ENCODE data around the gene LILRA1. TPM values are rescaled to one million over a fixed set of nuclear protein-coding genes. Genes with fewer than 3 reads are reported as not detected.

LILRA1 gene
- total and polyA plus RNA-seq, 2 donors (not counting 1 experiment from before 2014, with no cell fraction given), result 1.5 TPM; not detected in 1

Small RNA genes within 50 kb of the gene (small RNA-seq; reads per million reads assigned to genes)
- gene AC245036.2 (ENCODE audit: insufficient read length, low read depth, low replicate concordance), result not detected
- gene AC245036.3 (ENCODE audit: insufficient read length, low read depth, low replicate concordance), result not detected
- gene MIR8061 (ENCODE audit: insufficient read length, low read depth, low replicate concordance), result not detected

Other genes starting within 250 kb of the LILRA1 start
- 40.2 and 41.5 TPM in 2 replicates for gene LAIR1, start 228.7 kb upstream of the LILRA1 start, total RNA-seq
- 173 and 191 TPM in 2 replicates for gene LAIR1, start 228.7 kb upstream of the LILRA1 start, polyA plus RNA-seq
- not detected in 2 replicates for gene TTYH1, start 178.2 kb upstream of the LILRA1 start, total RNA-seq
- not detected in 2 replicates for gene TTYH1, start 178.2 kb upstream of the LILRA1 start, polyA plus RNA-seq
- gene LENG8, start 144.4 kb upstream of the LILRA1 start, total RNA-seq, result 668 and 687 TPM in 2 replicates
- gene LENG8, start 144.4 kb upstream of the LILRA1 start, polyA plus RNA-seq, result 372 and 753 TPM in 2 replicates
- 6.6 and 6.9 TPM in 2 replicates for gene LENG9, start 129.9 kb upstream of the LILRA1 start, total RNA-seq
- gene LENG9, start 129.9 kb upstream of the LILRA1 start, polyA plus RNA-seq, result 2.9 and 4.6 TPM in 2 replicates
- gene CDC42EP5, start 120.3 kb upstream of the LILRA1 start, total RNA-seq, result not detected in 2 replicates
- not detected in 2 replicates for gene CDC42EP5, start 120.3 kb upstream of the LILRA1 start, polyA plus RNA-seq
- not detected in 2 replicates for gene LAIR2, start 90.8 kb upstream of the LILRA1 start, total RNA-seq
- gene LAIR2, start 90.8 kb upstream of the LILRA1 start, polyA plus RNA-seq, result 2.2 TPM in 1 of 2 replicates, not detected in the other
- 0.25 TPM in 1 of 2 replicates, not detected in the other for gene LILRA2, start 19.8 kb upstream of the LILRA1 start, total RNA-seq
- 1.6 and 2.8 TPM in 2 replicates for gene LILRA2, start 19.8 kb upstream of the LILRA1 start, polyA plus RNA-seq
- 136 and 138 TPM in 2 replicates for gene LILRB1, start 36.9 kb downstream of the LILRA1 start, total RNA-seq
- 170 and 172 TPM in 2 replicates for gene LILRB1, start 36.9 kb downstream of the LILRA1 start, polyA plus RNA-seq
- gene LILRB4, start 69.4 kb downstream of the LILRA1 start, total RNA-seq, result 0.61 and 1.1 TPM in 2 replicates
- 1.2 and 2.8 TPM in 2 replicates for gene LILRB4, start 69.4 kb downstream of the LILRA1 start, polyA plus RNA-seq
- gene KIR3DL3, start 130.8 kb downstream of the LILRA1 start, total RNA-seq, result not detected in 2 replicates
- gene KIR3DL3, start 130.8 kb downstream of the LILRA1 start, polyA plus RNA-seq, result not detected in 2 replicates
- gene KIR2DL3, start 144.9 kb downstream of the LILRA1 start, total RNA-seq, result not detected in 2 replicates
- 0.07 TPM in 1 of 2 replicates, not detected in the other for gene KIR2DL3, start 144.9 kb downstream of the LILRA1 start, polyA plus RNA-seq
- gene KIR2DL1, start 176.2 kb downstream of the LILRA1 start, total RNA-seq, result not detected in 2 replicates
- 0.04 and 0.22 TPM in 2 replicates for gene KIR2DL1, start 176.2 kb downstream of the LILRA1 start, polyA plus RNA-seq
- gene KIR2DL4, start 210.0 kb downstream of the LILRA1 start, total RNA-seq, result not detected in 2 replicates
- gene KIR2DL4, start 210.0 kb downstream of the LILRA1 start, polyA plus RNA-seq, result not detected in 2 replicates
- gene KIR3DL1, start 222.8 kb downstream of the LILRA1 start, total RNA-seq, result not detected in 2 replicates
- 0.06 TPM in 1 of 2 replicates, not detected in the other for gene KIR3DL1, start 222.8 kb downstream of the LILRA1 start, polyA plus RNA-seq
- not detected in 2 replicates for gene KIR2DS4, start 239.0 kb downstream of the LILRA1 start, total RNA-seq
- not detected in 2 replicates for gene KIR2DS4, start 239.0 kb downstream of the LILRA1 start, polyA plus RNA-seq